HG03558 (cell line): Measurements from ENCODE around the gene F12.

Experiments
- ATAC-seq: cut with Tn5 transposase; IDR thresholded peaks from one replicate; pipeline ENCODE4 v1.9.1; 2021; ENCODE audit warnings: moderate number of reproducible peaks; ENCODE audit not compliant: unreplicated experiment; ENCODE audit errors: extremely low read depth

F12 gene

DNA sequence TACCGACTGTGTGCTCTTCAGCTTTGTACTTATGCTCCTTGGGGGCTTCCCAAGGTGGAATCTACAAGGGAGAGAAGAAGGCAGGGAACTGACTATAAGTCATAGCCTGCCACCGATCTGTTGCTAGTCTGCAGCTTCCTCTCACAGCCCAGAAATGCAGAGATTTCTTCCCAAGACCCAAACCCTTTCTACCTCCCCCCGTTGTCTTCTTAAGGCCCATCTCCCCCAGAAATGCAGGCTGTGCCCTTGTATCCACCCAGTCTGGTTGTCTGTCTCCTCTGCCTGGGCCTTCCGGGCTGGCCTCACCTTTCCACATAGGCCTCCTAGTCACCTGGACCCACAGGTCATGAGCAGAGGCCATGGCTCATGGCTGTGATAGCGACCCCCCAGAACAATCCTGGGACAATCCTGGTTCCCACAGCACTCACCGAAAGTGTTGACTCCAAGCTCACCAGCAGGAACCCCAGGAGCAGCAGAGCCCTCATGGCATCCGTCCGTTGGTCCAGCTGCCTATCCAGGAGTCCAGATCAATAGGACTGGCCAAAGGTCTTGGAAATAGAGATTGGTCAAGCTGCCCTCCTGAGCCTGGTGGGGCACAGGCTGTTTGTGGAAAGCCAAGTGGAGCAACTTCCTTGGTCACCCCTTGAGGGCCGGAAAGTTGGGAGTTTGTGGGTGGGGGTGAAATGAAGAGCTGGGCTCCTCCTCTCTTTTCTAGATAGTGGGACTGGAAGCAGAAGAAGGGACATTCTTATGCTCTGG, at the start of gene F12:
Gene F12, minus strand, starts transcription at position 522 of the 759 bp plus-strand sequence. Its CDS starts 37 bp downstream, at position 485.
- no peak for ATAC-seq

DNA sequence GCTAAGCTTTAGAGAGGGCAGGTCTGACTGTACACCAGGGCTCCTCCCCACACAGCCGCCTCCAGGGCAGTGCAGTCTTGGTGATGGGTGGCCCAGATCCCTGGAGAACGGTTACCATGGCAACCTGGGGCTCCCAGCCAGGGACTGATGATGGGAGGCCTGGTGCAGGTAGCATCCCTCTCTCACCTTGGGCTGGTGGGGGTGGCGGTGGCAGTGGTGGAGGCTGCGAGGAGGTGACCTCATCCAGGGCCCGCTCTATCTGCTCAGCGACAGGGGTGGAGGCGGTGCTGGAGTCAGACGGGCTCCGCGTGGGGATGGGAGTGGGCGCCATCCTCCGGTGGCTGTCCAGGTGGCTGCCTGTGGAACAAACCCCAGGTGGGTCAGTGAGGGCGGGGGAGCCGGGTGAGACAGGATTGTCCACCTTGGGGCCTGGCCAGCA, 49.6 kb upstream of the F12 start:
- ATAC-seq, result no peak

DNA sequence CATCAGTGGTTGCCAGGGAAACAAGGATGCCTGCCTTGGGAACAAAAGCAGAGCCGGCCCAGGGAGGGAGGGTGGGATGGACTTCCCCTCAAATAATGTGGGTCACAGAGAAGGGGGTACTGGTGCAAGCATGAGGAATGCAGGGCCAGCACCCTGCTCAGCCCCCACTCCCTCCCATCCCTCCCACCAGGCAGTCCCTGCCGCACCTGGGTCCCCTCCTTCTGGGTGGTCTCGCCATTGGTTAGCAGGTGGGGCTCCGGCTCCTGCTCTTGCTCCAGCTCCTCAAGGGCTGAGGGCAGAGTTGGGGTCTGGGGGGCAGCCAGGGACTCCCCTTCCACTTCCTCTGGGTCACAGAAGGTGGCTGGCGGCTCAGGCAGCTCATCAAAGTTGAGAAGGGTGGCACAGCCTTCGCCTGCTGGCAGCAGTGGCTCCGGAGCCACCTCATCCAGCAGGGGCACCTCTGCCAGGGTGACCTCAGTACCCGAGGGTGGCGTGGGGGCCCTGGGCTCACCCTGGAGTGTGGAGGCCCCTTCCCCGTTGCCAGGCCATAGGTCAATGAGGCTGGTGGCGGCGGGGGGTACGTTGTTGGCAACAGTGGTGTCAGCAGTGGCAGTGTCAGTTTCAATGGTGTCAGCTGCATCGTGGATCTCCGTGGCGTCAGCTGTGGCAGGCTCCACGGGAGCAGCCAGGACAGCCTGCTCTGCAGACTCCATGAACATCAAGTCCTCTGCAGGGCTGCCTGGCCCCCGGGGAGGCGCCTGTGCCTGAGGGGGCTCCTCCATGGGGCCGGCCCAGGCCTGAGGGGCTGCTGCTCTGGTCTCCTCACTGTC, 48.7 kb upstream of the F12 start:
- ATAC-seq, result no peak

DNA sequence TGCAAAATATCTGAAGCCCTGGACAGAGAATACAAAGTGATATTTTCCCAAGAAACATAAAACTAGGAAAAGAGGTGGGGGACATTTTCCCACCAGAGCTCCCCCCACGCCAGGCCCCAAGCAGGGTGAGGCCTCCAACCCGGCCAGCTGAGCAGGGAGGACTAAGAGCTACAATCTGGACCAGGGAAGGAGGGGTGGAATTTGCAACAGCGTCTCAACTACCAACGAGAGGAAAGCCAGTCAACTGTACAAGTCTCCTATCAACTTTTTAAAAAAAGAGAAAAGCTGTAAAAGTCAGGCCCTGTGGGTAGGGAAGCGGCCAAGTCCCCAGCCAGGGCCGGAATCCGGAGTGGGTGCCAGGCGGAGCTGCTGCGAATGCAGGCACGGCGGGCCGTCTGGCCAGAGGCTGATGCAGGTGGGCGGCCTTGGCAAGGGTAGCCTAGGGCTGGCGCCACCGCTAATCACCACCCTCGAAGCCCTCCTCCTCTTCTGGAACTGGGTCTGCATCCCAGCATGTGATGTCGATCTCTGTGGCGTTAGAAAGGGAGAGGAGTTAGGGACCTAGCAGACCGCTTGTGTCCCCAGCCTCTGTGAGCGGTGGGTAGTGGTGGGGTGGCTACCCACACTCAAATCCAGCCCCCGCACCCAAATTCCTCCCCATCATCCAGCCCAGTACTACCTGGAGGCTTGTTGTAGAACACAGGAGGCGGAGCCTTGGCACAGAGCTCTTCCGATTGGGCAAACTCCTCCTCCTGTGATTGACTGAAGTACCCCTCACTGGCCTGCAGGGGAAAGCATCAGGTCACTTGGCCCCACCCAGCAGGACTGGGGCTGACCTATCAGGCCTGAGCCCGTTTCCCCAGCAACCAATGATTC, 47.9 kb upstream of the F12 start:
- peak; percentile 32 for ATAC-seq

DNA sequence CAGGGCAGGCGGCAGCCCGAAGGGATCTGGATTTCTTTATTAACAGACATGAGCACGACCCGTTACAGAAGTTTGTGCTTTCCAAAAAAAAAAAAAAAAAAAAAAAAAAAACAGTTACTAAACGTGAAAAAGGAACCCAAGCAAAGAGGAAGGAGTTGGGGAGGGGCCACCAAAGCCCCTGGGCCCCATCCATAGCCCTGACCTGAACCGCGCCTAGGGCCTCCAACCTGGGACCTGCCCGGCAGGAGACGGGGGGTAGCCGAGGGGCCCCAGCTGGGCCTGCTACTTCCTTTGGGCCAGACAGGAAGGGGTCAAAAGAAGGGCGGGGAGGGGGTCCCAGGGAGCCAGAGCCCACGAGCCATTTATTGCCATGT, 47.2 kb upstream of the F12 start:
- no peak for ATAC-seq

DNA sequence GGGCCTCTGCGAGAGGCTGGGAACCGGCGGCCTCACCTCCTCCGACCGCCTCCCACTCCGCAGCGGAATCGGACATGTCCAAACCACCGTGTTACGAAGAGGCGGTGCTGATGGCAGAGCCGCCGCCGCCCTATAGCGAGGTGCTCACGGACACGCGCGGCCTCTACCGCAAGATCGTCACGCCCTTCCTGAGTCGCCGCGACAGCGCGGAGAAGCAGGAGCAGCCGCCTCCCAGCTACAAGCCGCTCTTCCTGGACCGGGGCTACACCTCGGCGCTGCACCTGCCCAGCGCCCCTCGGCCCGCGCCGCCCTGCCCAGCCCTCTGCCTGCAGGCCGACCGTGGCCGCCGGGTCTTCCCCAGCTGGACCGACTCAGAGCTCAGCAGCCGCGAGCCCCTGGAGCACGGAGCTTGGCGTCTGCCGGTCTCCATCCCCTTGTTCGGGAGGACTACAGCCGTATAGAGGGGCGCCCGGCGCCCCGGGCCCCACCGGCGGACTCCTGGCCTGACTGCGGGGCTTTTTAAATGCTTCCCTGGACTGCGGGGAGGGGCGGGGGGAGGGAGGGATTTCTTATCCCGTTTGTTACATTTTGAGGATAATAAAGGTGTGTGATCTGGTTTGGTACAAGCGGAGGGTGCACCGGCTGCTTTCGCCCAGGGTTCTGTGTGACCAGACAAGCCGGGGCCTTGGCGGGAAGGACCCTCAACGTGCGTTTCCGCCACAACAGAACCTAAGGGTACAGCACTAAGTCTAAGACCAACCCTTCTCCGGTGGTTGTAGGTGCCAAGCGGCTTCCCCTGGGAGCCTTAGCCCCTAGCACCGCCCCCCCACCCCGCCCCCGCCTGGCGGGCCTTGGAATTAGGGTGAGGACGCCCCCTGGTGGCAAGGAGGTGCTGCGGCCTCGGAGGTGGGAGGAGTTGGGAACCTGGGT, 46.6 kb upstream of the F12 start:
- ATAC-seq, result peak; percentile 2

DNA sequence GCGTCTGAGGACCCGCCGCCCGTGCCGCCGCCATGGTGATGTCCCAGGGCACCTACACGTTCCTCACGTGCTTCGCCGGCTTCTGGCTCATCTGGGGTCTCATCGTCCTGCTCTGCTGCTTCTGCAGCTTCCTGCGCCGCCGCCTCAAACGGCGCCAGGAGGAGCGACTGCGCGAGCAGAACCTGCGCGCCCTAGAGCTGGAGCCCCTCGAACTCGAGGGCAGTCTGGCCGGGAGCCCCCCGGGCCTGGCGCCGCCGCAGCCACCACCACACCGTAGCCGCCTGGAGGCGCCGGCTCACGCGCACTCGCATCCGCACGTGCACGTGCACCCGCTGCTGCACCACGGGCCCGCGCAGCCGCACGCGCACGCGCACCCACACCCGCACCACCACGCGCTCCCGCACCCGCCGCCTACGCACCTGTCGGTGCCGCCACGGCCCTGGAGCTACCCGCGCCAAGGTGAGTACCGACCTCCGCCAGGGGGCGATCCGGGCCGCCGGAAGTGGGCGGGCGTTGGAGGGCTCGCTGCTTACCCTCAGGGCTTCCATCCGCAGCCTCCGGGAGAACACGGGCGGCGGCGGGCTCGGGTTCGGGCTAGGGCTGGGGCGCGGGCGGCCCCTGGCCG, 45.8 kb upstream of the F12 start:
- peak; percentile 31 for ATAC-seq

DNA sequence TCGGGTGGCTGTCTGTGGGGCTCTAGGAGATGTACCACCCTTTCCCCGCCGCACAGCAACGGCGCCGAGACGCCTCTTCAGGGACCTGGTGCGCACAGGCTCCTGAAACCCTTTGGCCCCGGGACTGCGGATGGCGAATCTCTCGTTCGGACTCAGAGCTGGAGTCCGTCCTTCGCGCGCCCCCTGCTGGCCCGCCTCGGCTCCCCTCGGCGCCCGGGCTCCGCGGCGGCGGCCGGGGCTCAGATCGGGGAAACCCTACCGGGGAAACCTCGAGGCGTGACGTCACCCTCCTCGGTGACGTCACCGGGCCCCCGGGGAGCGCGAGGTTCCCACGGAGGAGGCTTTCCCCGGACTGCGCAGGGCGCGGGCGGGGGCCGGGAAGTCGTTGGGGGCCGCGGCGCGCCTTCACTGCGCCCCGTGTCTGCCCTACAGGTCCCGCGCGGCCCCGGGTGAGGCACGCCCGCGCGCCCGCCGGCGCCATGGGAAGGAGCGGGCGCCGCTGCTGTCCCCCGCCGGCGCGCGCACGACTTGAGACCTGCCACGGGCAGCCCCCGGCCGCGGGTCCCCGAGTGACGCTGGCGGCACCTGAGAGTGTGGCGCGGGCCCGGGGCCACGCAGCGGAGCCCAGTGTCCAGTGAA, 45.2 kb upstream of the F12 start:
- peak; percentile 34 for ATAC-seq

DNA sequence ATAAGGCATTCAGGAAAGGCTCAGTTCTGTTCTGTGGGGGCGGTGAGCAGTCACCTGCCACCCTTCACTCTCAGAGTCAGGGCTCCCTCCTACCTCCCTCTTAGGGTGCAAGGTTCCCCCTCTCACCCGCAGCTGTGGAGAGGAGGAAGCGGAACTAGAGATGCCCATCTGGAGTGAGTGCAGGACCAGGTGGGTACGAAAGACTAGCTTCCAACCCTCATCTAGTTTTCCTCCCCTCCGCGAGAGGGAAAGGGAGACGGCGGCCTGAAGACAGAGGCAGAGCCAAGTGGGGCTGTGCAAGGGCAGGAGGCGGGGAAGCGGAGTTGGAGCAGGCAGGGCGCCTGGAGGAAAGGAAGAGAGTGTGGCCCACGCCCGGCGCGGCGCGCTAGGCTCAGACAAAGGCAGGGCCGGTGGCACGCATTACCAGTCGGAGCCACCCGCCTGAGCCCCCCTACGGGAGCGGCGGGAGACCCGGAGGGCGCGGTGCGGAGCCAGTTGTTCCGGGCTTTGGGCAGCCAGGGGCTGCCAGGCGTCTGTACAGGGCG, 44.6 kb upstream of the F12 start:
- ATAC-seq, result no peak

DNA sequence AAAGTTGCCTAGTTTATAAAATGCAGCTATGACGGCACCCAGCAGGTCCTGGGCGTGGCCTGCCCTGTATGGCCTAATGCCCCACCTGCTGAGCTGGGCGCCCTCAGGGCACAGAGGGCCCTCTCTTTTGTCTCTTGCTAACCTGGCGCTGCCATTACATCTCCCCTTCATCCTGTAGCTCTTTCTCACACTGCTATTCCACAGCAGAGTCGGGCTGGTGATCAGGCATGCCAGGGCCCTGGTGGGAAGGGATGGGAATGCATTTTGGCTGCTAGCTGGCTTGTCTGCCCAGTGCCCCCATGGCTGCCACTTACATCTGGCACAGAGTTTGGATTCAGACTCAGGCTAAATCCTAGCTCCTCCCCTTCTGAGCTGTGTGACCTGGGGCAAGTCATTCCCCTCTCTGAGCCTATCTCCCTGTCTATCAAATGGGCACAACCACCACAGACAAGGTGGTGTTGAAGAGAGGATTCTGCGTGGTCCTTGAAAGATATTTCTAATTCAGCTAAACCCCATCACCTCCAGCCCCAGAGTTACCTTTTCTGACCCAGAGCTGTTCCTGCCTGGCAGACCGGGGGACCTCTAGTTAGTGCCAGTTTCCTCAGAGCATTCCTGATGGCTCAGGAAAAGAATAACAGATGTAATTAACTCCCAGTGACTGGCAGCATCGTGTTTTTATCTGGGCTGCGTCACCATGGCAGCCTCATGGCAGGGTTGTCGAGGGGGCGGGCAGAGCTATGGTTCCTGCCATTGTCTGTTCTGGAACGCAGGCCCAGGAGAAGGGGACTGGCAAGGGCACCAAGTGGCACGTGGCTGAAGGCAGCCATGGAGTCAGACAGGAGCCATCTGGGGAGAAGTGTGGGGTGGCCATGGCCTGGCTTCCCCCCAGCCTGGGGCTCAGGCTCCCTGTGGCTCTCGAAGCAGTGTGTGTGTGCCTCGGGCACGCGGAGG, 43.6 kb upstream of the F12 start:
- no peak for ATAC-seq

DNA sequence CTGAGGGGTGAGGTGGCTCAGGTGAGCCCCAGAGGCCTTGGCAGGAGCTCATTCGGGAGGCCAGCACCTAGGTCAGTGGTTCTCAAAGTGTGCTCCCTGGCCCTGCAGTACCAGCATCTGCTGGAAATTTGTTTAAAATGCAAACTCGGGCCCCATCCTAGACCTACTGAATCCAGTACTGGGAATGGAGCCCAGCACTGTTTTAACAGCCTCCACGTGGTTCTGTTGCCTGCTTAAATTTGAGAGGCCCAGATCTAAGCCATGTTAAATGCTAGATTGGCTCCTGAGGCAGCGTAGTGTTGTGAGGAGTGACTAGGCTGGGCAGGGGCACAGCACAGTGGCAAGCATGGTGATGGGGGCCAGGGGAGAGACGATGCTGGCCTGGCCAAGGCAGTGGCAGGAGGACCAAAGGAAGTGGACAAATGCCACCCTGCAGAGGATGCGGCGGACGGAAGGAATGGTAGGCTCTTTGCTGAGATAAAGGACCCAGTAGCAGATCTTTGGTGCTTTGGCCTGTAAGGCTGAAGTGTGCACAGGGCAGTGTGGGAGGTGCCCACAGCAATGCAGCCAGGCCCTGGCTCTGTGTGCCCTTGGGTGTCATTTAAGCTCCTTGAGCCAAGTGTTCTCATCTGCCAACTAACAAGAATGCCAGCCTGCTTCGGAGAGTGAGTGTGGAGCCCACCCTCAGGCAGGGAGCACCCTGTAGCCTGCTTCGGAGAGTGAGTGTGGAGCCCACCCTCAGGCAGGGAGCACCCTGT, 41.5 kb upstream of the F12 start:
- ATAC-seq, result no peak

DNA sequence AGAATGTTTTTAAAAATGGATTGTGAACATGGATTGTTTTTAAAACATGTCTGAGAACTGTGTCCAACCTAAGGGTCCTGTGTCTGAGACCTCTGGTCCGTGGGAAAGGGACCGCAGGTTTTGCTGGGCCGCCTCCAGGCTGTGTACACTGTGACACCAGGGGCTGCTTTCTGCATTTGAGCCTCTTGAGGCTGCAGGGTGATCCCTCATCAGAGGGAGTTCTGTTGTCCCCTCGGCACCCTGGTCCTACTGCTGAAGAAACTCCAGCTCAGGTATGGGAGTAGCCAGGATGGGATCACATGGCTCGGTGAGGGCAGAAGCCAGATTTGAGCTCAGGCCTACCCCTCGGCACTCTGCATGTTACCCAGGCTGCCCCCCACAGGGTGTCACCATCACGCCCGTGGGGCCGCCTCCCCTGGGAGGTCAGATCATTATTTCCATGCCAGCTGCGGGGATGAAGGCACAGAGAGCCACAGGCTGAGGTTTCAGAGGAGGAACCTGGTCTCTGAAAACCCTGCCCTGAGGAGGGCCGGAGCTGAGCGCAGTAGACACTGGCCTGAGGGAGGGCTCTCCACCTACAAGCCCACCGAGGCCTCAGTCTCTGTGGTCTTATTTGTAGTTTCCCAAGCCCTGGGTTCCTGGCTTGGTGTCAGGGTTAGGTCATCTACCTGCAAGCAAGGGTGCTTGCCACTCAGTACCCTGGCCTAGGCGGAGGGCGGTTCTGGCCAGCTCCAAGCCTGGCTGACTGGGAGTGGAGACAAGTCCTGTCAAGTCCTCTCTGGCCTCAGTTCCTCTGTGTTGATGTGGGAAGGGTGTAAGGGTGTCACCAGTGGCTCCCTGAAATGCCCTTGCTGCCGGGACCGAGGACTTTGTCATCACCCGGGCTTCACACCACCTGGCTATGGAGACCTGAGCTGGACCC, 40.0 kb upstream of the F12 start:
- ATAC-seq, result no peak

DNA sequence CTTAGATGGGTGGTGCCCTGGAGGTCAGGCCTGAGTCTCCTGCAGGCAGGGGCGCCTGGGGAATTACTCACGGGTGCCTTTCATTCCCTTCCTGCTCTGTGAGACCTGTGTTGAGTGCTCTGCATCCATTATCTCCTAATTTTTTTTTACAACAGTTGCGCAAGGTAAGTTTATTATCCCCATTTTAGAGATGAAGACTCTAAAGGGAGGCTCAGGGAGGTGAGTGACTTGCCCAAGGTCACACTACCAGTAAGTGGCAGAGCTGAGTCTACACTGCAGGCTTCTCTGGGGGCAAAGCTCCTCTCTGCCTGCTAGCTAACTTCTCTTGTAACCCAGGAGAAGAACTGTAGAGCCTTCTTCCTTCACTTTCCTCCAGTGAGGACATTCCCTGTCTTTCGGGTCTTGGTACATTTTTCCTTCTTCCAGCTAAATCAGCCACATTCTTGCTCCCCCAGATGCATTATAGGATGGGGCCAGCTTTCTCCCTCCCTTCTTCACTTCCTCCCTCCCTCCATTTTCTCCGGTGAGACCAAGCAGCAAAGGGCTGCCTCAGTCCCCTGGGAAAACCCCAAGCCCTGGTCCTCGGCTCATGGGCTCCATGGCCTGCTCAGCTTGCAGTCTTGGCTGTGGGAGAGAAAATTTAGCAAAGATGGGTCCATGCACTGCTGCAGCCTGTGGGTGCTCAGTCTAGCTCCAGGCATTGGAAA, 39.0 kb upstream of the F12 start:
- no peak for ATAC-seq

DNA sequence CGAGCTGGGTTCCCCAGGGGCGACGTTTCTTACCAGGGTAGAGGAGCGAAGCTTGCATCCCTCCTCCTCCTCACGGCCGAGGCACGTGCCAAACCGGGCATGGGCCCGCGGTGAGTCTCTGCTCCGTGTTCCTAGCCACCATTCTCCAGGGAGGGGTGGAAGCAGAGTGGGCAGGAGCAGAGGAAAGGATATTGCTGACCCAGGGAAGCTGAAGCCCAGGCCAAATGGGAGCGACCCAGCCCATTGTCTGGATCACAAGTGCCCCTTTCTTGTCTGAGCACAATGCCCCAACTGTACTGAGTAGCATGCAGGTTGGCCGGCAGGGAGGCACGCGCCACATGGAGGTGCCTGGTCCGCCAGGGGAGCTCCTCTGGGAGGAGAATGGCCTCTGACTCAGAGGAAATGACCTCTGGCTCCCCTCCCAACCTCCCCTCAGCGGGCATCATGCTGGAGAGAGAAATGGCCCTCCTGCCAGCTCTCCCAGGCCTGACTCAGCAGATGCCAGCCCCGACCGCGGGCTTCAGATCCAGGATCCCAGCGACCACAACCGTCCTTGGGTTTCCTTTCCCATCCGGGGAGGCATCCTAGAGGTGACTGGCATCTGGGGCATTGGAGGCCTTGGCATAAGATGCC, 38.4 kb upstream of the F12 start:
- no peak for ATAC-seq
